H9 (cell line): ENCODE data around the gene CAMTA1. TPM values are rescaled to one million over a fixed set of nuclear protein-coding genes. Genes with fewer than 3 reads are reported as not detected.

Experiments used
- DNase-seq: peaks from one replicate; pipeline ENCODE4 v3.0.0-alpha.2; 2017
- H2AFZ ChIP-seq: one replicate; pipeline ENCODE4 v1.6.1; 2013; ENCODE audit warnings: mild to moderate bottlenecking, low read length, control low read depth, moderate library complexity
- H2AK5ac ChIP-seq: 2 replicates; pipeline ENCODE4 v1.6.1; 2013; ENCODE audit warnings: low read length, control low read depth, mixed read lengths; ENCODE audit not compliant: insufficient read length
- H2BK120ac ChIP-seq: one replicate; pipeline ENCODE4 v1.6.1; 2013; ENCODE audit warnings: low read depth, mild to moderate bottlenecking, low read length, control low read depth, inconsistent platforms; ENCODE audit not compliant: poor library complexity, severe bottlenecking
- H2BK12ac ChIP-seq: 2 replicates; pipeline ENCODE4 v1.6.1; 2013; ENCODE audit warnings: low read length, control low read depth, mixed read lengths, low read depth; ENCODE audit not compliant: insufficient read length
- H2BK15ac ChIP-seq: 2 replicates; pipeline ENCODE4 v1.6.1; 2013; ENCODE audit warnings: low read depth, low read length, control low read depth
- H2BK20ac ChIP-seq: one replicate; pipeline ENCODE4 v1.6.1; 2013; ENCODE audit warnings: low read depth, mild to moderate bottlenecking, low read length, control low read depth, inconsistent platforms; ENCODE audit not compliant: poor library complexity, severe bottlenecking
- H2BK5ac ChIP-seq: 2 replicates; pipeline ENCODE4 v1.6.1; 2013; ENCODE audit warnings: low read length, control low read depth, mixed read lengths; ENCODE audit not compliant: insufficient read length
- H3K14ac ChIP-seq: 2 replicates; pipeline ENCODE4 v1.6.1; 2013; ENCODE audit warnings: low read length, control low read depth; ENCODE audit not compliant: insufficient read depth
- H3K18ac ChIP-seq: 2 replicates; pipeline ENCODE4 v1.6.1; 2013; ENCODE audit warnings: low read depth, mild to moderate bottlenecking, mixed read lengths, low read length, control low read depth; ENCODE audit not compliant: insufficient read length
- H3K23ac ChIP-seq: 2 replicates; pipeline ENCODE4 v1.6.1; 2013; ENCODE audit warnings: low read length, control low read depth, mixed read lengths, low read depth; ENCODE audit not compliant: insufficient read length
- H3K23me2 ChIP-seq: 2 replicates; pipeline ENCODE4 v1.6.1; 2013; ENCODE audit warnings: low read depth, mild to moderate bottlenecking, mixed read lengths, low read length, control low read depth; ENCODE audit not compliant: insufficient read length, poor library complexity, severe bottlenecking
- H3K27ac ChIP-seq: 2 replicates; pipeline ENCODE4 v1.5.1; 2013; ENCODE audit warnings: low read length, control low read depth, mixed read lengths, low read depth; ENCODE audit not compliant: insufficient read length
- H3K27me3 ChIP-seq: 2 replicates; pipeline ENCODE4 v1.6.1; 2013; ENCODE audit warnings: low read length, control low read depth, inconsistent platforms; ENCODE audit not compliant: insufficient read depth
- H3K4ac ChIP-seq: 2 replicates; pipeline ENCODE4 v1.6.1; 2013; ENCODE audit warnings: low read depth, mild to moderate bottlenecking, control low read depth, inconsistent platforms, low read length, moderate library complexity
- H3K4me1 ChIP-seq: 2 replicates; pipeline ENCODE4 v1.6.1; 2013; ENCODE audit warnings: low read length, control low read depth, inconsistent platforms; ENCODE audit not compliant: insufficient read depth
- H3K4me2 ChIP-seq: 2 replicates; pipeline ENCODE4 v1.6.1; 2013; ENCODE audit warnings: low read length, control low read depth, mixed read lengths; ENCODE audit not compliant: insufficient read length, insufficient read depth
- H3K56ac ChIP-seq: 2 replicates; pipeline ENCODE4 v1.6.1; 2013; ENCODE audit warnings: low read depth, mild to moderate bottlenecking, mixed read lengths, low read length, control low read depth; ENCODE audit not compliant: insufficient read length
- H3K79me1 ChIP-seq: 2 replicates; pipeline ENCODE4 v1.6.1; 2013; ENCODE audit warnings: low read depth, mild to moderate bottlenecking, moderate library complexity, low read length, control low read depth, inconsistent platforms; ENCODE audit not compliant: insufficient read depth, poor library complexity, severe bottlenecking
- H3K79me2 ChIP-seq: 2 replicates; pipeline ENCODE4 v1.6.1; 2013; ENCODE audit warnings: low read length, control low read depth, inconsistent platforms; ENCODE audit not compliant: insufficient read depth
- H3K9ac ChIP-seq: 2 replicates; pipeline ENCODE4 v1.6.1; 2013; ENCODE audit warnings: low read length, control low read depth, mixed read lengths; ENCODE audit not compliant: insufficient read length; ENCODE audit errors: extremely low read depth
- H3K9me3 ChIP-seq: one replicate; pipeline ENCODE4 v1.6.1; 2013; ENCODE audit warnings: low read depth, low read length, inconsistent platforms; ENCODE audit not compliant: control insufficient read depth
- H3T11ph ChIP-seq: one replicate; pipeline ENCODE4 v1.6.1; 2013; ENCODE audit warnings: mild to moderate bottlenecking, low read length, control low read depth, inconsistent platforms
- H4K20me1 ChIP-seq: one replicate; pipeline ENCODE4 v1.6.1; 2013; ENCODE audit not compliant: control insufficient read depth, insufficient read length, insufficient read depth
- H4K5ac ChIP-seq: 2 replicates; pipeline ENCODE4 v1.6.1; 2013; ENCODE audit warnings: low read depth, mild to moderate bottlenecking, mixed read lengths, low read length, control low read depth; ENCODE audit not compliant: insufficient read length
- H4K8ac ChIP-seq: replicated peaks from 2 replicates; pipeline ENCODE4 v1.6.1; 2013; ENCODE audit warnings: low read length, control low read depth, mixed read lengths, low read depth; ENCODE audit not compliant: insufficient read length
- H4K91ac ChIP-seq: 2 replicates; pipeline ENCODE4 v1.6.1; 2013; ENCODE audit warnings: low read depth, mild to moderate bottlenecking, moderate library complexity, mixed read lengths, low read length, control low read depth; ENCODE audit not compliant: insufficient read length
- H3K27ac Mint-ChIP-seq, 3 experiments: 2 replicates in 2 of 3; 3 replicates in 1 of 3; pipeline ENCODE4 v1.8.0; 2020 to 2021; ENCODE audit warnings: mixed read lengths in 3 of 3, mild to moderate bottlenecking in 1 of 3, moderate library complexity in 1 of 3
- H3K27me3 Mint-ChIP-seq: 2 replicates; pipeline ENCODE4 v1.8.0; 2021; ENCODE audit warnings: low read depth, mild to moderate bottlenecking, moderate library complexity, mixed read lengths
- H3K36me3 Mint-ChIP-seq, 3 experiments: 2 replicates in 2 of 3; 3 replicates in 1 of 3; pipeline ENCODE4 v1.8.0; 2020 to 2021; ENCODE audit warnings: low read depth in 3 of 3, mixed read lengths in 3 of 3; ENCODE audit not compliant: insufficient read depth in 1 of 3
- H3K4me1 Mint-ChIP-seq, 2 experiments: 2 replicates each; pipeline ENCODE4 v1.8.0; 2020; ENCODE audit warnings: mixed read lengths in 2 of 2
- H3K4me3 Mint-ChIP-seq, 2 experiments: 2 replicates in 1 of 2; 3 replicates in 1 of 2; pipeline ENCODE4 v1.8.0; 2020 to 2021; ENCODE audit warnings: mild to moderate bottlenecking in 2 of 2, mixed read lengths in 2 of 2, moderate library complexity in 1 of 2
- H3K9me3 Mint-ChIP-seq, 2 experiments: 2 replicates in 1 of 2; 3 replicates in 1 of 2; pipeline ENCODE4 v1.8.0; 2020; ENCODE audit warnings: mild to moderate bottlenecking in 2 of 2, mixed read lengths in 2 of 2, moderate library complexity in 1 of 2
- WGBS: extraction: QIAGEN DNeasy Blood & Tissue Kit; methylation state at CpG from one replicate; pipeline ENCODE4 v1.1.7; 2013; ENCODE audit warnings: missing lambda C conversion rate, low lambda C conversion rate, mixed read lengths; ENCODE audit not compliant: insufficient read length; ENCODE audit errors: extremely low coverage; 5-methylcytosine and 5-hydroxymethylcytosine counted together
- total RNA-seq: library from RNA; stranded (reverse); gene quantifications from 2 replicates; pipeline ENCODE4 v1.2.1, GENCODE V29; 2021
- TF ChIP-seq, protein P1 (sequence below): fragments of 200-600 bp; sonication (generic); conservative IDR thresholded peaks from 3 replicates; pipeline ENCODE4 v1.8.0; 2021; ENCODE audit warnings: antibody characterized with exemption, mild to moderate bottlenecking

CAMTA1 gene
- total RNA-seq, 1 experiment from 2014 or later = 115 TPM

DNA sequence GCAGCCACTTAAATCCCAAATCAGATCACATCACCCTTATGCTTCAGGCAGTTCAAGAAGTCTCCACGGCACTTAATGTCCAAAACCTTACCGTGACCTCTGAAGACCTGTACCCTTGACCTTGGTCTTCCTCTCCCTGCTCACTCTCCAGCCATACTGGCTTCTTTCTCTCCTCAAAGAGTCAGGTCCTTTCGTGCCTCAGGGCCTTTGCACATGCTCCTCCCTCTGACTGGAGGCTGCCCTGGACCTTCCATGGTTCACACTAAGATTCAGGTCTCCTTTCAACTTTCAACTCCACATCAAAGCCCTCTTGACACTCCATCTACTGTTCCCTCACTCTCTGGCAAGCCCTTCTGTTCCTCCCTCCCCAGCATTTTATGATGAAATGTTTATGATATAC lies 695.9 kb downstream of the CAMTA1 start:
- no peak overlapping the region for H3K18ac ChIP-seq
- H3K79me1 ChIP-seq = no peaks in the 10 kb centered on the region
- TF ChIP-seq, protein P1, sequence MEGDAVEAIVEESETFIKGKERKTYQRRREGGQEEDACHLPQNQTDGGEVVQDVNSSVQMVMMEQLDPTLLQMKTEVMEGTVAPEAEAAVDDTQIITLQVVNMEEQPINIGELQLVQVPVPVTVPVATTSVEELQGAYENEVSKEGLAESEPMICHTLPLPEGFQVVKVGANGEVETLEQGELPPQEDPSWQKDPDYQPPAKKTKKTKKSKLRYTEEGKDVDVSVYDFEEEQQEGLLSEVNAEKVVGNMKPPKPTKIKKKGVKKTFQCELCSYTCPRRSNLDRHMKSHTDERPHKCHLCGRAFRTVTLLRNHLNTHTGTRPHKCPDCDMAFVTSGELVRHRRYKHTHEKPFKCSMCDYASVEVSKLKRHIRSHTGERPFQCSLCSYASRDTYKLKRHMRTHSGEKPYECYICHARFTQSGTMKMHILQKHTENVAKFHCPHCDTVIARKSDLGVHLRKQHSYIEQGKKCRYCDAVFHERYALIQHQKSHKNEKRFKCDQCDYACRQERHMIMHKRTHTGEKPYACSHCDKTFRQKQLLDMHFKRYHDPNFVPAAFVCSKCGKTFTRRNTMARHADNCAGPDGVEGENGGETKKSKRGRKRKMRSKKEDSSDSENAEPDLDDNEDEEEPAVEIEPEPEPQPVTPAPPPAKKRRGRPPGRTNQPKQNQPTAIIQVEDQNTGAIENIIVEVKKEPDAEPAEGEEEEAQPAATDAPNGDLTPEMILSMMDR = no peak
- Mint-ChIP-seq H3K27ac (no peak overlapping the region), H3K36me3 (no peaks in the 10 kb centered on the region), H3K27me3 (no peaks in the 10 kb centered on the region), H3K4me3 (no peak overlapping the region), H3K9me3 (no peaks in the 10 kb centered on the region), H3K4me1 (peaks cover 4 to 5% of the 10 kb centered on the region in 2 experiments)
- no peak overlapping the region for H3K4me2 ChIP-seq
- H3K4ac ChIP-seq = no peak overlapping the region
- no peak overlapping the region for H2AK5ac ChIP-seq
- H4K20me1 ChIP-seq = peaks cover 2% of the 10 kb centered on the region
- H2BK20ac ChIP-seq = no peak overlapping the region
- H3K23ac ChIP-seq = no peak overlapping the region
- H3K9me3 ChIP-seq = no peaks in the 10 kb centered on the region
- no peak overlapping the region for H3K56ac ChIP-seq
- H3K23me2 ChIP-seq = no peaks in the 10 kb centered on the region
- peaks cover 3% of the 10 kb centered on the region; the same call in 1 of the 2 replicates for H3K4me1 ChIP-seq
- no peak overlapping the region for H2BK15ac ChIP-seq
- H3K79me2 ChIP-seq = no peaks in the 10 kb centered on the region
- no peak overlapping the region for H2BK120ac ChIP-seq
- no peak overlapping the region for H3K9ac ChIP-seq
- no peak overlapping the region for H2BK12ac ChIP-seq
- DNase-seq = no peak
- H2BK5ac ChIP-seq = no peak overlapping the region
- H4K8ac ChIP-seq = no peak overlapping the region
- no peak overlapping the region for H3T11ph ChIP-seq
- no peaks in the 10 kb centered on the region for H3K27me3 ChIP-seq
- H4K91ac ChIP-seq = no peak overlapping the region
- WGBS = no CpG with 5 or more reads among the region's 3 CpGs
- H3K27ac ChIP-seq = no peak overlapping the region
- no peak overlapping the region for H4K5ac ChIP-seq
- H2AFZ ChIP-seq = no peak overlapping the region
- no peak overlapping the region; the same call in 1 of the 2 replicates for H3K14ac ChIP-seq
